NB4 (cell line): Measurements from ENCODE around the gene RALB.

Experiments
- CTCF ChIP-seq: IDR thresholded peaks from one replicate; pipeline ENCODE4 v1.5.1; 2012; ENCODE audit warnings: low read depth, low read length
- MYC ChIP-seq: IDR thresholded peaks from 2 replicates; pipeline ENCODE4 v1.6.1; 2011; ENCODE audit warnings: low read depth, low read length
- POLR2A ChIP-seq: IDR thresholded peaks from 2 replicates; pipeline ENCODE4 v1.6.1; 2011; ENCODE audit warnings: mild to moderate bottlenecking; ENCODE audit not compliant: insufficient read length; ENCODE audit errors: extremely low read depth

GRCh38 chr2:120317180-120317533 lies 64.5 kb downstream of the RALB start:
- TF ChIP-seq CTCF (no peak), POLR2A (no peak), MYC (no peak)
